K562 (cell line): ENCODE measurements around the gene GANAB. TPM values are rescaled to one million over a fixed set of nuclear protein-coding genes. Genes with fewer than 3 reads are reported as not detected.

ENCODE experiments used
- KLF6 ChIP-seq: fragments of 250-450 bp; sonication (Bioruptor Pico); IDR thresholded peaks from 2 replicates; pipeline ENCODE4 v1.4.0; 2020; ENCODE audit warnings: mild to moderate bottlenecking, moderate library complexity, borderline replicate concordance
- SNRNP70 ChIP-seq: fragments of 200-400 bp; formaldehyde crosslinking; optimal IDR thresholded peaks from 2 replicates; pipeline ENCODE3; 2017; ENCODE audit warnings: low read depth, low read length
- SRSF3 ChIP-seq: fragments of 200-400 bp; formaldehyde crosslinking; IDR thresholded peaks from 2 replicates; pipeline ENCODE4 v1.6.1; 2016; ENCODE audit warnings: mild to moderate bottlenecking, low read length, moderate library complexity; ENCODE audit not compliant: insufficient read depth
- TAF15 ChIP-seq: fragments of 200-400 bp; formaldehyde crosslinking; IDR thresholded peaks from 2 replicates; pipeline ENCODE4 v1.6.1; 2017; ENCODE audit warnings: mild to moderate bottlenecking, low read depth, low read length, moderate library complexity
- ZBED1 ChIP-seq: IDR thresholded peaks from 2 replicates; pipeline ENCODE4 v1.6.1; 2014
- ZNF780A ChIP-seq: fragments of 250-450 bp; sonication (Bioruptor Pico); IDR thresholded peaks from 2 replicates; pipeline ENCODE4 v1.5.0; 2021; ENCODE audit warnings: mild to moderate bottlenecking
- polyA plus RNA-seq, 8 experiments: library from polyadenylated mRNA; depleted of rRNA in 4 of 8; stranded (reverse) in 5 of 8; unstranded in 3 of 8; fragments of >200 nt; fragmentation: Nextera tagmentation in 2 of 8; fragmentation: Illumina TruSeq in 1 of 8; extraction: Ambion mirVana in 2 of 8; extraction: Trizol in 1 of 8; gene quantifications; 2 replicates each; pipeline versions ENCODE4 v1.2.1 to v1.2.3, GENCODE V29; 2011 to 2014; ENCODE audit warnings: inconsistent platforms in 1 of 8, missing spikeins in 1 of 8
- total RNA-seq, 7 experiments: library from RNA; depleted of rRNA in 6 of 7; stranded (reverse); fragments of >200 nt in 6 of 7; fragmentation: Illumina TruSeq in 2 of 7; extraction: Trizol in 2 of 7; gene quantifications; 2 replicates each; pipeline versions ENCODE4 v1.2.1 to v1.2.3, GENCODE V29; 2011 to 2021; ENCODE audit warnings: low replicate concordance in 1 of 7
- TF ChIP-seq, protein P1 (sequence below): sonication (generic); formaldehyde crosslinking; IDR thresholded peaks from 2 replicates; pipeline ENCODE4 v1.9.0; 2022; ENCODE audit warnings: mild to moderate bottlenecking, missing genetic modification reagents
- TF ChIP-seq, protein P2 (sequence below): fragments of 250-450 bp; sonication (Bioruptor Pico); IDR thresholded peaks from 2 replicates; pipeline ENCODE4 v1.5.0; 2021
- TF ChIP-seq, protein P3 (sequence below): fragments of 450-650 bp; formaldehyde crosslinking; IDR thresholded peaks from 2 replicates; pipeline ENCODE4 v1.4.0; 2020; ENCODE audit warnings: mild to moderate bottlenecking, mixed read lengths
- TF ChIP-seq, protein P4 (sequence below): fragments of 450-650 bp; IDR thresholded peaks from 2 replicates; pipeline ENCODE4 v1.6.1; 2016; ENCODE audit warnings: low read depth, mild to moderate bottlenecking, moderate library complexity
- TF ChIP-seq, protein P5 (sequence below): sonication (generic); formaldehyde crosslinking; IDR thresholded peaks from 2 replicates; pipeline ENCODE4 v1.8.0; 2022; ENCODE audit warnings: mild to moderate bottlenecking, missing genetic modification reagents
- TF ChIP-seq, protein P6 (sequence below): sonication (generic); formaldehyde crosslinking; IDR thresholded peaks from 2 replicates; pipeline ENCODE4 v1.5.0; 2020; ENCODE audit warnings: missing genetic modification reagents

The GANAB gene
- total and polyA plus RNA-seq, 9 of the 15 experiments (the other 6 are each of a cell fraction or from before 2014, with no cell fraction given), result 6.5 to 284 (median 161) TPM

DNA sequence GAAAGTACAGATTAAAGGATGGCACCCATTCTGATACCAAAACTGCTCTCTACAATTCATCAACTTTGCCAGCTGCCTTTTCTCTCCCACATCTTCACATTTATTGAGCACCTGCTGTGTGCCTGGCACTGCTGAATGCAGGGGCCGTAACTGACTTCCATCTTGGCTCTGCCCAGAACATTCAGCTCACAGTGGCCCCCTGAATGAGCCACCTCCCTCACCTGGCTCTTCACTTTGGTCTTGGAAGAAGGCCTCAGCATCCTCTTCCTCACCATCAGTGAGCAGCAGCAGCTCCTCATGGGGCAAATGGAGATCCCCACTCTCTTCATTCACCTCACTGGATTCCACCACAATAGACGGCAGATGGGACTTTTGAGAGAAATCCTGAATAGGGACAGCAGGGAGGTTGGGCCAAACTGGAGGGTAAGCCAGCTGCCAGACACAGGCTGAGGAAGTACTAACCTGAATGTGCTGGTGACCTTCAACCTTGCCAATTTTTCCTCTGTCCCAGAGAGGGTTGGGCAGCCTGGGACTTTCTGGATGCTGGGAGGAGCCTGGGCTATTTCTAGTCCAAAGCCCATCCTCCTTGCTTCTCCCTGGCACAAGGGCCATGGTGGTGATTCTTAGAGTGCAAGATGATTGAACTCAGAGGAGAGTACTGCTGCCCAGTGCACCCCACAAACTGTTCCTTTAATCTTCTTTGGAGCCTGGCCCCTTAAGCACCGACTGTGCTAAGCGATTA lies 23.2 kb upstream of the GANAB start (continued):
- TF ChIP-seq, protein P1, sequence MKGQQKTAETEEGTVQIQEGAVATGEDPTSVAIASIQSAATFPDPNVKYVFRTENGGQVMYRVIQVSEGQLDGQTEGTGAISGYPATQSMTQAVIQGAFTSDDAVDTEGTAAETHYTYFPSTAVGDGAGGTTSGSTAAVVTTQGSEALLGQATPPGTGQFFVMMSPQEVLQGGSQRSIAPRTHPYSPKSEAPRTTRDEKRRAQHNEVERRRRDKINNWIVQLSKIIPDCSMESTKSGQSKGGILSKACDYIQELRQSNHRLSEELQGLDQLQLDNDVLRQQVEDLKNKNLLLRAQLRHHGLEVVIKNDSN (CRISPR knock-in tag), result no peak
- TF ChIP-seq ZBED1, result no peak
- no peak for TF ChIP-seq SRSF3
- TF ChIP-seq, protein P2, sequence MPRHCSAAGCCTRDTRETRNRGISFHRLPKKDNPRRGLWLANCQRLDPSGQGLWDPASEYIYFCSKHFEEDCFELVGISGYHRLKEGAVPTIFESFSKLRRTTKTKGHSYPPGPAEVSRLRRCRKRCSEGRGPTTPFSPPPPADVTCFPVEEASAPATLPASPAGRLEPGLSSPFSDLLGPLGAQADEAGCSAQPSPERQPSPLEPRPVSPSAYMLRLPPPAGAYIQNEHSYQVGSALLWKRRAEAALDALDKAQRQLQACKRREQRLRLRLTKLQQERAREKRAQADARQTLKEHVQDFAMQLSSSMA (CRISPR knock-in tag), result no peak
- TF ChIP-seq, protein P3, sequence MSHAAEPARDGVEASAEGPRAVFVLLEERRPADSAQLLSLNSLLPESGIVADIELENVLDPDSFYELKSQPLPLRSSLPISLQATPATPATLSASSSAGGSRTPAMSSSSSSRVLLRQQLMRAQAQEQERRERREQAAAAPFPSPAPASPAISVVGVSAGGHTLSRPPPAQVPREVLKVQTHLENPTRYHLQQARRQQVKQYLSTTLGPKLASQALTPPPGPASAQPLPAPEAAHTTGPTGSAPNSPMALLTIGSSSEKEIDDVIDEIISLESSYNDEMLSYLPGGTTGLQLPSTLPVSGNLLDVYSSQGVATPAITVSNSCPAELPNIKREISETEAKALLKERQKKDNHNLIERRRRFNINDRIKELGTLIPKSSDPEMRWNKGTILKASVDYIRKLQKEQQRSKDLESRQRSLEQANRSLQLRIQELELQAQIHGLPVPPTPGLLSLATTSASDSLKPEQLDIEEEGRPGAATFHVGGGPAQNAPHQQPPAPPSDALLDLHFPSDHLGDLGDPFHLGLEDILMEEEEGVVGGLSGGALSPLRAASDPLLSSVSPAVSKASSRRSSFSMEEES (CRISPR knock-in tag), result no peak
- TF ChIP-seq, protein P4, sequence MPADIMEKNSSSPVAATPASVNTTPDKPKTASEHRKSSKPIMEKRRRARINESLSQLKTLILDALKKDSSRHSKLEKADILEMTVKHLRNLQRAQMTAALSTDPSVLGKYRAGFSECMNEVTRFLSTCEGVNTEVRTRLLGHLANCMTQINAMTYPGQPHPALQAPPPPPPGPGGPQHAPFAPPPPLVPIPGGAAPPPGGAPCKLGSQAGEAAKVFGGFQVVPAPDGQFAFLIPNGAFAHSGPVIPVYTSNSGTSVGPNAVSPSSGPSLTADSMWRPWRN, result no peak
- TF ChIP-seq, protein P5, sequence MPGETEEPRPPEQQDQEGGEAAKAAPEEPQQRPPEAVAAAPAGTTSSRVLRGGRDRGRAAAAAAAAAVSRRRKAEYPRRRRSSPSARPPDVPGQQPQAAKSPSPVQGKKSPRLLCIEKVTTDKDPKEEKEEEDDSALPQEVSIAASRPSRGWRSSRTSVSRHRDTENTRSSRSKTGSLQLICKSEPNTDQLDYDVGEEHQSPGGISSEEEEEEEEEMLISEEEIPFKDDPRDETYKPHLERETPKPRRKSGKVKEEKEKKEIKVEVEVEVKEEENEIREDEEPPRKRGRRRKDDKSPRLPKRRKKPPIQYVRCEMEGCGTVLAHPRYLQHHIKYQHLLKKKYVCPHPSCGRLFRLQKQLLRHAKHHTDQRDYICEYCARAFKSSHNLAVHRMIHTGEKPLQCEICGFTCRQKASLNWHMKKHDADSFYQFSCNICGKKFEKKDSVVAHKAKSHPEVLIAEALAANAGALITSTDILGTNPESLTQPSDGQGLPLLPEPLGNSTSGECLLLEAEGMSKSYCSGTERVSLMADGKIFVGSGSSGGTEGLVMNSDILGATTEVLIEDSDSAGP (CRISPR knock-in tag), result no peak
- TF ChIP-seq, protein P6, sequence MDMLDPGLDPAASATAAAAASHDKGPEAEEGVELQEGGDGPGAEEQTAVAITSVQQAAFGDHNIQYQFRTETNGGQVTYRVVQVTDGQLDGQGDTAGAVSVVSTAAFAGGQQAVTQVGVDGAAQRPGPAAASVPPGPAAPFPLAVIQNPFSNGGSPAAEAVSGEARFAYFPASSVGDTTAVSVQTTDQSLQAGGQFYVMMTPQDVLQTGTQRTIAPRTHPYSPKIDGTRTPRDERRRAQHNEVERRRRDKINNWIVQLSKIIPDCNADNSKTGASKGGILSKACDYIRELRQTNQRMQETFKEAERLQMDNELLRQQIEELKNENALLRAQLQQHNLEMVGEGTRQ (CRISPR knock-in tag), result no peak
- no peak for TF ChIP-seq KLF6 (CRISPR knock-in tag)
- no peak for TF ChIP-seq ZNF780A (CRISPR knock-in tag)
- TF ChIP-seq SNRNP70, result no peak
- no peak for TF ChIP-seq TAF15
